ACC112 (cell line): ENCODE data around the gene LYSMD3.
A peak's percentile ranks its signal among the peaks of the same experiment; 100 is the strongest.

Experiments used
- H2AFZ ChIP-seq: fragments of 200-600 bp; sonication (generic); one replicate; pipeline ENCODE4 v1.6.0; 2017; ENCODE audit warnings: antibody characterized with exemption, low read length; ENCODE audit not compliant: unreplicated experiment
- H3K27ac ChIP-seq: fragments of 200-600 bp; sonication (generic); 2 replicates; pipeline ENCODE4 v1.5.1; 2014; ENCODE audit warnings: low read depth, mild to moderate bottlenecking, antibody characterized with exemption, low read length, moderate library complexity
- H3K27me3 ChIP-seq: fragments of 200-600 bp; sonication (generic); 2 replicates; pipeline ENCODE4 v1.6.1; 2014; ENCODE audit warnings: mild to moderate bottlenecking, antibody characterized with exemption, low read length, moderate library complexity, mixed read lengths; ENCODE audit not compliant: insufficient read depth
- H3K36me3 ChIP-seq: fragments of 200-600 bp; sonication (generic); 2 replicates; pipeline ENCODE4 v1.6.1; 2016; ENCODE audit warnings: mild to moderate bottlenecking, antibody characterized with exemption, low read length, moderate library complexity, mixed read lengths; ENCODE audit not compliant: insufficient read depth
- H3K4me1 ChIP-seq: fragments of 200-600 bp; sonication (generic); one replicate; pipeline ENCODE4 v1.6.1; 2016; ENCODE audit warnings: low read length, mixed read lengths; ENCODE audit not compliant: insufficient read depth, unreplicated experiment, control insufficient read depth
- H3K4me3 ChIP-seq: fragments of 200-600 bp; sonication (generic); 2 replicates; pipeline ENCODE4 v1.5.1; 2014; ENCODE audit warnings: mild to moderate bottlenecking, low read depth, low read length
- H3K79me2 ChIP-seq: fragments of 200-600 bp; sonication (generic); one replicate; pipeline ENCODE4 v1.6.0; 2016; ENCODE audit warnings: low read length; ENCODE audit not compliant: control insufficient read depth, unreplicated experiment, insufficient read depth

Gene LYSMD3

GRCh38 chr5:90548069-90548593 lies 18.7 kb upstream of the LYSMD3 start:
- no peak overlapping the region for H3K4me3 ChIP-seq
- no peaks in the 10 kb centered on the region for H3K79me2 ChIP-seq
- H3K4me1 ChIP-seq: no peaks in the 10 kb centered on the region
- H2AFZ ChIP-seq: no peak overlapping the region
- peaks cover 87% of the 10 kb centered on the region for H3K27me3 ChIP-seq
- no peak overlapping the region for H3K27ac ChIP-seq
- no peaks in the 10 kb centered on the region for H3K36me3 ChIP-seq

- H3K79me2 ChIP-seq: no peaks in the 10 kb centered on the region
- H3K36me3 ChIP-seq: no peaks in the 10 kb centered on the region
- peaks cover 84% of the 10 kb centered on the region for H3K27me3 ChIP-seq
- H2AFZ ChIP-seq: no peak overlapping the region
- H3K27ac ChIP-seq: no peak overlapping the region
- no peak overlapping the region for H3K4me3 ChIP-seq
- no peaks in the 10 kb centered on the region for H3K4me1 ChIP-seq
Observed at GRCh38 chr5:90547072-90547536, 17.7 kb upstream of the LYSMD3 start.

- H2AFZ ChIP-seq: no peak overlapping the region
- H3K27me3 ChIP-seq: peaks cover 83% of the 10 kb centered on the region
- no peaks in the 10 kb centered on the region for H3K4me1 ChIP-seq
- H3K4me3 ChIP-seq: no peak overlapping the region
- no peaks in the 10 kb centered on the region for H3K79me2 ChIP-seq
- no peaks in the 10 kb centered on the region for H3K36me3 ChIP-seq
- no peak overlapping the region for H3K27ac ChIP-seq
Observed at GRCh38 chr5:90546216-90546837, 16.9 kb upstream of the LYSMD3 start.

- no peaks in the 10 kb centered on the region for H3K36me3 ChIP-seq
- H3K4me1 ChIP-seq: no peaks in the 10 kb centered on the region
- H3K4me3 ChIP-seq: no peak overlapping the region
- H3K27ac ChIP-seq: no peak overlapping the region
- peaks cover 85% of the 10 kb centered on the region for H3K27me3 ChIP-seq
- H2AFZ ChIP-seq: no peak overlapping the region
- no peaks in the 10 kb centered on the region for H3K79me2 ChIP-seq
Observed at GRCh38 chr5:90545511-90545910, 16.1 kb upstream of the LYSMD3 start.

- H3K27ac ChIP-seq: no peak overlapping the region
- H3K4me1 ChIP-seq: no peaks in the 10 kb centered on the region
- H2AFZ ChIP-seq: no peak overlapping the region
- H3K36me3 ChIP-seq: no peaks in the 10 kb centered on the region
- no peak overlapping the region for H3K4me3 ChIP-seq
- peaks cover 77% of the 10 kb centered on the region for H3K27me3 ChIP-seq
- no peaks in the 10 kb centered on the region for H3K79me2 ChIP-seq
Observed at GRCh38 chr5:90542827-90543519, 13.6 kb upstream of the LYSMD3 start.

- Histone ChIP-seq H2AFZ (no peak overlapping the region), H3K27ac (no peak overlapping the region), H3K36me3 (no peaks in the 10 kb centered on the region), H3K79me2 (no peaks in the 10 kb centered on the region), H3K27me3 (peaks cover 65% of the 10 kb centered on the region), H3K4me1 (no peaks in the 10 kb centered on the region), H3K4me3 (no peak overlapping the region)
Observed at GRCh38 chr5:90534922-90535321, 5.5 kb upstream of the LYSMD3 start.

GRCh38 chr5:90533794-90534193 lies 4.4 kb upstream of the LYSMD3 start:
- Histone ChIP-seq H3K4me1 (no peaks in the 10 kb centered on the region), H3K79me2 (peaks cover 6% of the 10 kb centered on the region), H3K27me3 (peaks cover 59% of the 10 kb centered on the region), H2AFZ (no peak overlapping the region), H3K36me3 (no peaks in the 10 kb centered on the region), H3K27ac (no peak overlapping the region), H3K4me3 (no peak overlapping the region)

GRCh38 chr5:90530736-90531487 lies 1.5 kb upstream of the LYSMD3 start:
- H3K4me1 ChIP-seq: peaks cover 16% of the 10 kb centered on the region
- H3K27ac ChIP-seq: no peak overlapping the region
- peak overlapping the region; percentile 24 for H2AFZ ChIP-seq
- H3K79me2 ChIP-seq: peaks cover 35% of the 10 kb centered on the region
- H3K27me3 ChIP-seq: peaks cover 37% of the 10 kb centered on the region
- peak overlapping the region; percentile 96 for H3K4me3 ChIP-seq
- no peaks in the 10 kb centered on the region for H3K36me3 ChIP-seq

GRCh38 chr5:90529939-90530677 lies 724 bp upstream of the LYSMD3 start:
- Histone ChIP-seq H2AFZ (peak overlapping the region; percentile 98), H3K27me3 (peaks cover 31% of the 10 kb centered on the region), H3K4me3 (peak overlapping the region; percentile 96), H3K4me1 (peaks cover 16% of the 10 kb centered on the region), H3K27ac (peak overlapping the region; percentile 54), H3K36me3 (0 out of 2 replicates have a peak, but pooled peaks cover under 1% of the 10 kb centered on the region), H3K79me2 (peaks cover 36% of the 10 kb centered on the region)

GRCh38 chr5:90528601-90529193 lies 687 bp downstream of the LYSMD3 start:
- H2AFZ ChIP-seq: peak overlapping the region; percentile 88
- peak overlapping the region; percentile 65 for H3K27ac ChIP-seq
- peaks cover 16% of the 10 kb centered on the region for H3K4me1 ChIP-seq
- H3K4me3 ChIP-seq: peak overlapping the region; percentile 96
- peaks cover 20% of the 10 kb centered on the region for H3K27me3 ChIP-seq
- H3K36me3 ChIP-seq: 0 out of 2 replicates have a peak, but pooled peaks cover 3% of the 10 kb centered on the region
- H3K79me2 ChIP-seq: peaks cover 36% of the 10 kb centered on the region
